H9 (cell line): ENCODE measurements around the gene TOR1B. TPM values are rescaled to one million over a fixed set of nuclear protein-coding genes. Genes with fewer than 3 reads are reported as not detected.

Source experiments
- DNase-seq: peaks from one replicate; pipeline ENCODE4 v3.0.0-alpha.2; 2017
- H2AFZ ChIP-seq: one replicate; pipeline ENCODE4 v1.6.1; 2013; ENCODE audit warnings: mild to moderate bottlenecking, low read length, control low read depth, moderate library complexity
- H2AK5ac ChIP-seq: 2 replicates; pipeline ENCODE4 v1.6.1; 2013; ENCODE audit warnings: low read length, control low read depth, mixed read lengths; ENCODE audit not compliant: insufficient read length
- H2BK120ac ChIP-seq: one replicate; pipeline ENCODE4 v1.6.1; 2013; ENCODE audit warnings: low read depth, mild to moderate bottlenecking, low read length, control low read depth, inconsistent platforms; ENCODE audit not compliant: poor library complexity, severe bottlenecking
- H2BK12ac ChIP-seq: 2 replicates; pipeline ENCODE4 v1.6.1; 2013; ENCODE audit warnings: low read length, control low read depth, mixed read lengths, low read depth; ENCODE audit not compliant: insufficient read length
- H2BK15ac ChIP-seq: 2 replicates; pipeline ENCODE4 v1.6.1; 2013; ENCODE audit warnings: low read depth, low read length, control low read depth
- H2BK20ac ChIP-seq: one replicate; pipeline ENCODE4 v1.6.1; 2013; ENCODE audit warnings: low read depth, mild to moderate bottlenecking, low read length, control low read depth, inconsistent platforms; ENCODE audit not compliant: poor library complexity, severe bottlenecking
- H2BK5ac ChIP-seq: 2 replicates; pipeline ENCODE4 v1.6.1; 2013; ENCODE audit warnings: low read length, control low read depth, mixed read lengths; ENCODE audit not compliant: insufficient read length
- H3K14ac ChIP-seq: 2 replicates; pipeline ENCODE4 v1.6.1; 2013; ENCODE audit warnings: low read length, control low read depth; ENCODE audit not compliant: insufficient read depth
- H3K18ac ChIP-seq: 2 replicates; pipeline ENCODE4 v1.6.1; 2013; ENCODE audit warnings: low read depth, mild to moderate bottlenecking, mixed read lengths, low read length, control low read depth; ENCODE audit not compliant: insufficient read length
- H3K23ac ChIP-seq: 2 replicates; pipeline ENCODE4 v1.6.1; 2013; ENCODE audit warnings: low read length, control low read depth, mixed read lengths, low read depth; ENCODE audit not compliant: insufficient read length
- H3K23me2 ChIP-seq: 2 replicates; pipeline ENCODE4 v1.6.1; 2013; ENCODE audit warnings: low read depth, mild to moderate bottlenecking, mixed read lengths, low read length, control low read depth; ENCODE audit not compliant: insufficient read length, poor library complexity, severe bottlenecking
- H3K27ac ChIP-seq: 2 replicates; pipeline ENCODE4 v1.5.1; 2013; ENCODE audit warnings: low read length, control low read depth, mixed read lengths, low read depth; ENCODE audit not compliant: insufficient read length
- H3K27me3 ChIP-seq: 2 replicates; pipeline ENCODE4 v1.6.1; 2013; ENCODE audit warnings: low read length, control low read depth, inconsistent platforms; ENCODE audit not compliant: insufficient read depth
- H3K4ac ChIP-seq: 2 replicates; pipeline ENCODE4 v1.6.1; 2013; ENCODE audit warnings: low read depth, mild to moderate bottlenecking, control low read depth, inconsistent platforms, low read length, moderate library complexity
- H3K4me1 ChIP-seq: 2 replicates; pipeline ENCODE4 v1.6.1; 2013; ENCODE audit warnings: low read length, control low read depth, inconsistent platforms; ENCODE audit not compliant: insufficient read depth
- H3K4me2 ChIP-seq: 2 replicates; pipeline ENCODE4 v1.6.1; 2013; ENCODE audit warnings: low read length, control low read depth, mixed read lengths; ENCODE audit not compliant: insufficient read length, insufficient read depth
- H3K56ac ChIP-seq: 2 replicates; pipeline ENCODE4 v1.6.1; 2013; ENCODE audit warnings: low read depth, mild to moderate bottlenecking, mixed read lengths, low read length, control low read depth; ENCODE audit not compliant: insufficient read length
- H3K79me1 ChIP-seq: 2 replicates; pipeline ENCODE4 v1.6.1; 2013; ENCODE audit warnings: low read depth, mild to moderate bottlenecking, moderate library complexity, low read length, control low read depth, inconsistent platforms; ENCODE audit not compliant: insufficient read depth, poor library complexity, severe bottlenecking
- H3K79me2 ChIP-seq: 2 replicates; pipeline ENCODE4 v1.6.1; 2013; ENCODE audit warnings: low read length, control low read depth, inconsistent platforms; ENCODE audit not compliant: insufficient read depth
- H3K9ac ChIP-seq: 2 replicates; pipeline ENCODE4 v1.6.1; 2013; ENCODE audit warnings: low read length, control low read depth, mixed read lengths; ENCODE audit not compliant: insufficient read length; ENCODE audit errors: extremely low read depth
- H3K9me3 ChIP-seq: one replicate; pipeline ENCODE4 v1.6.1; 2013; ENCODE audit warnings: low read depth, low read length, inconsistent platforms; ENCODE audit not compliant: control insufficient read depth
- H3T11ph ChIP-seq: one replicate; pipeline ENCODE4 v1.6.1; 2013; ENCODE audit warnings: mild to moderate bottlenecking, low read length, control low read depth, inconsistent platforms
- H4K20me1 ChIP-seq: one replicate; pipeline ENCODE4 v1.6.1; 2013; ENCODE audit not compliant: control insufficient read depth, insufficient read length, insufficient read depth
- H4K5ac ChIP-seq: 2 replicates; pipeline ENCODE4 v1.6.1; 2013; ENCODE audit warnings: low read depth, mild to moderate bottlenecking, mixed read lengths, low read length, control low read depth; ENCODE audit not compliant: insufficient read length
- H4K8ac ChIP-seq: replicated peaks from 2 replicates; pipeline ENCODE4 v1.6.1; 2013; ENCODE audit warnings: low read length, control low read depth, mixed read lengths, low read depth; ENCODE audit not compliant: insufficient read length
- H4K91ac ChIP-seq: 2 replicates; pipeline ENCODE4 v1.6.1; 2013; ENCODE audit warnings: low read depth, mild to moderate bottlenecking, moderate library complexity, mixed read lengths, low read length, control low read depth; ENCODE audit not compliant: insufficient read length
- H3K27ac Mint-ChIP-seq, 3 experiments: 2 replicates in 2 of 3; 3 replicates in 1 of 3; pipeline ENCODE4 v1.8.0; 2020 to 2021; ENCODE audit warnings: mixed read lengths in 3 of 3, mild to moderate bottlenecking in 1 of 3, moderate library complexity in 1 of 3
- H3K27me3 Mint-ChIP-seq: 2 replicates; pipeline ENCODE4 v1.8.0; 2021; ENCODE audit warnings: low read depth, mild to moderate bottlenecking, moderate library complexity, mixed read lengths
- H3K36me3 Mint-ChIP-seq, 3 experiments: 2 replicates in 2 of 3; 3 replicates in 1 of 3; pipeline ENCODE4 v1.8.0; 2020 to 2021; ENCODE audit warnings: low read depth in 3 of 3, mixed read lengths in 3 of 3; ENCODE audit not compliant: insufficient read depth in 1 of 3
- H3K4me1 Mint-ChIP-seq, 2 experiments: 2 replicates each; pipeline ENCODE4 v1.8.0; 2020; ENCODE audit warnings: mixed read lengths in 2 of 2
- H3K4me3 Mint-ChIP-seq, 2 experiments: 2 replicates in 1 of 2; 3 replicates in 1 of 2; pipeline ENCODE4 v1.8.0; 2020 to 2021; ENCODE audit warnings: mild to moderate bottlenecking in 2 of 2, mixed read lengths in 2 of 2, moderate library complexity in 1 of 2
- H3K9me3 Mint-ChIP-seq, 2 experiments: 2 replicates in 1 of 2; 3 replicates in 1 of 2; pipeline ENCODE4 v1.8.0; 2020; ENCODE audit warnings: mild to moderate bottlenecking in 2 of 2, mixed read lengths in 2 of 2, moderate library complexity in 1 of 2
- WGBS: extraction: QIAGEN DNeasy Blood & Tissue Kit; methylation state at CpG from one replicate; pipeline ENCODE4 v1.1.7; 2013; ENCODE audit warnings: missing lambda C conversion rate, low lambda C conversion rate, mixed read lengths; ENCODE audit not compliant: insufficient read length; ENCODE audit errors: extremely low coverage; 5-methylcytosine and 5-hydroxymethylcytosine counted together
- total RNA-seq: library from RNA; stranded (reverse); gene quantifications from 2 replicates; pipeline ENCODE4 v1.2.1, GENCODE V29; 2021
- TF ChIP-seq, protein P1 (sequence below): fragments of 200-600 bp; sonication (generic); conservative IDR thresholded peaks from 3 replicates; pipeline ENCODE4 v1.8.0; 2021; ENCODE audit warnings: antibody characterized with exemption, mild to moderate bottlenecking

Gene TOR1B
- total RNA-seq, 1 experiment from 2014 or later, result 18.1 TPM

DNA sequence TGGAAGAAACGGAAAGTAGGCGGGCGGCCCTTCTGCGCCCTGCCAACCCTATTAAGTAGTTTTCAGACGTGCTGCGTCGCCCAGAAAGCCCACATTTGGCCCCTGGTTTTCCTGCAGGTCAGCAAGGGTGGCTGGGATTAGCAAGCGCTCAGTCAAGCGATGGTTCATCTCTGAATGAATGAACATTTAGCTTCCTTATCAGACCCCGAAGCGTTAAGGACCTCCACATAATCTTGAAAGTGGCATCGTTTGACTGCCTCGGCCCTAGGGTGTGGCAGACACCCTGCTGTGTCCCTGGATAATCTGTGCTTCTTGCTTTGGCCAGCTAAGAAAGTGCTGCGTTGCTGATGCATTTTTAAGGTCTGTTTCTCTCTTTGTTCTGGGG lies 684 bp downstream of the TOR1B start:
- peaks cover 3% of the 10 kb centered on the region; the same call in 1 of the 2 replicates for H3K4me1 ChIP-seq
- H3K4me2 ChIP-seq, result peak overlapping the region; percentile 87
- TF ChIP-seq, protein P1, sequence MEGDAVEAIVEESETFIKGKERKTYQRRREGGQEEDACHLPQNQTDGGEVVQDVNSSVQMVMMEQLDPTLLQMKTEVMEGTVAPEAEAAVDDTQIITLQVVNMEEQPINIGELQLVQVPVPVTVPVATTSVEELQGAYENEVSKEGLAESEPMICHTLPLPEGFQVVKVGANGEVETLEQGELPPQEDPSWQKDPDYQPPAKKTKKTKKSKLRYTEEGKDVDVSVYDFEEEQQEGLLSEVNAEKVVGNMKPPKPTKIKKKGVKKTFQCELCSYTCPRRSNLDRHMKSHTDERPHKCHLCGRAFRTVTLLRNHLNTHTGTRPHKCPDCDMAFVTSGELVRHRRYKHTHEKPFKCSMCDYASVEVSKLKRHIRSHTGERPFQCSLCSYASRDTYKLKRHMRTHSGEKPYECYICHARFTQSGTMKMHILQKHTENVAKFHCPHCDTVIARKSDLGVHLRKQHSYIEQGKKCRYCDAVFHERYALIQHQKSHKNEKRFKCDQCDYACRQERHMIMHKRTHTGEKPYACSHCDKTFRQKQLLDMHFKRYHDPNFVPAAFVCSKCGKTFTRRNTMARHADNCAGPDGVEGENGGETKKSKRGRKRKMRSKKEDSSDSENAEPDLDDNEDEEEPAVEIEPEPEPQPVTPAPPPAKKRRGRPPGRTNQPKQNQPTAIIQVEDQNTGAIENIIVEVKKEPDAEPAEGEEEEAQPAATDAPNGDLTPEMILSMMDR, result no peak
- no peak overlapping the region for H4K91ac ChIP-seq
- Mint-ChIP-seq H3K27me3 (no peaks in the 10 kb centered on the region), H3K9me3 (no peaks in the 10 kb centered on the region; a peak in 1 of 5 replicates), H3K36me3 (peaks cover 13 to 34% (median 20%) of the 10 kb centered on the region in 3 experiments; a peak in 6 of 7 replicates), H3K4me1 (peaks cover 6 to 10% of the 10 kb centered on the region in 2 experiments), H3K4me3 (peak overlapping the region; percentile 81), H3K27ac (0 out of 7 replicates have a peak overlapping the region, but pooled peaks of 1 of the 3 experiments have one; percentile 39)
- no peak overlapping the region for H3K56ac ChIP-seq
- WGBS, result no CpG with 5 or more reads among the region's 14 CpGs
- H3K27ac ChIP-seq, result no peak overlapping the region
- H2AFZ ChIP-seq, result no peak overlapping the region
- no peak overlapping the region for H2BK20ac ChIP-seq
- no peak overlapping the region for H2BK12ac ChIP-seq
- no peaks in the 10 kb centered on the region for H4K20me1 ChIP-seq
- H3K79me1 ChIP-seq, result no peaks in the 10 kb centered on the region
- no peaks in the 10 kb centered on the region for H3K27me3 ChIP-seq
- H3K9me3 ChIP-seq, result no peaks in the 10 kb centered on the region
- H3K9ac ChIP-seq, result peak overlapping the region; percentile 26
- no peak overlapping the region for H4K5ac ChIP-seq
- no peak overlapping the region for H2AK5ac ChIP-seq
- no peak overlapping the region for H2BK120ac ChIP-seq
- no peak overlapping the region for H3K18ac ChIP-seq
- no peak overlapping the region for H4K8ac ChIP-seq
- H3K79me2 ChIP-seq, result no peaks in the 10 kb centered on the region
- H2BK5ac ChIP-seq, result no peak overlapping the region
- no peak overlapping the region for H3K23ac ChIP-seq
- no peak overlapping the region for H3K14ac ChIP-seq
- H2BK15ac ChIP-seq, result no peak overlapping the region
- no peak for DNase-seq
- H3T11ph ChIP-seq, result no peak overlapping the region
- no peak overlapping the region for H3K4ac ChIP-seq
- H3K23me2 ChIP-seq, result peaks cover 6% of the 10 kb centered on the region
